Subcutaneous adipose tissue (tissue), 4 donors: ENCODE results near the gene RHEB. TPM values are rescaled to one million over a fixed set of nuclear protein-coding genes. Genes with fewer than 3 reads are reported as not detected.

Experiments
- total RNA-seq, 4 donors: library from RNA; depleted of rRNA; stranded (reverse); fragments of >200 nt; gene quantifications; one replicate each; pipeline ENCODE4 v1.1.0, GENCODE V29; 2016
- TF ChIP-seq, protein P1 (sequence below): fragments of 450-650 bp; IDR thresholded peaks from one replicate; pipeline ENCODE4 v1.5.1; 2016; ENCODE audit warnings: low read depth, mild to moderate bottlenecking, control low read depth, antibody characterized with exemption, moderate library complexity

Gene RHEB
- total RNA-seq, 4 donors from 2014 or later: 98.1 to 132 (median 106) TPM

DNA sequence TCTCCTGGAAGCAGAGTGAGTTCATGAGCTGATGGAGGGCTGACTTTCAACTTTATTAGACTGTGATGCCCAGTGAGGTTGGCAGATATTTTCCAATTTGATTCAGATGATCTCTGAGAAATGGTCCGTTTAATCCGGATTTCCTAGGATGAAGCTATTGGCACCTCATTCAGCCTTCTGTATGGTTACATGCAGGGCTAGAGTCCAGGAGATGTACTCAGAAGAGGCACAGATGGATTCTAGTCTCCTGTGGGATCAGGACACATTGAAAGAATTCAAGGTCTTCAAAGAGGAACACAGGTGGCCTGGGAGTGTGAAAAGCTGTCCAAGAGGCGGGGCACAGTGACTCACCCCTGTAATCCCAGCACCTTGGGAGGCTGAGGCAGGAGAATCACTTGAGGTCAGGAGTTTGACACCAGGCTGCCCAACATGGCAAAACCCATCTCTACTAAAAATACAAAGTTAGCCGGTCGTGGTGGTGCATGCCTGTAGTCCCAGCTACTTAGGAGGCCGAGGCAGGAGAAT lies 23.0 kb upstream of the RHEB start:
- TF ChIP-seq, protein P1, sequence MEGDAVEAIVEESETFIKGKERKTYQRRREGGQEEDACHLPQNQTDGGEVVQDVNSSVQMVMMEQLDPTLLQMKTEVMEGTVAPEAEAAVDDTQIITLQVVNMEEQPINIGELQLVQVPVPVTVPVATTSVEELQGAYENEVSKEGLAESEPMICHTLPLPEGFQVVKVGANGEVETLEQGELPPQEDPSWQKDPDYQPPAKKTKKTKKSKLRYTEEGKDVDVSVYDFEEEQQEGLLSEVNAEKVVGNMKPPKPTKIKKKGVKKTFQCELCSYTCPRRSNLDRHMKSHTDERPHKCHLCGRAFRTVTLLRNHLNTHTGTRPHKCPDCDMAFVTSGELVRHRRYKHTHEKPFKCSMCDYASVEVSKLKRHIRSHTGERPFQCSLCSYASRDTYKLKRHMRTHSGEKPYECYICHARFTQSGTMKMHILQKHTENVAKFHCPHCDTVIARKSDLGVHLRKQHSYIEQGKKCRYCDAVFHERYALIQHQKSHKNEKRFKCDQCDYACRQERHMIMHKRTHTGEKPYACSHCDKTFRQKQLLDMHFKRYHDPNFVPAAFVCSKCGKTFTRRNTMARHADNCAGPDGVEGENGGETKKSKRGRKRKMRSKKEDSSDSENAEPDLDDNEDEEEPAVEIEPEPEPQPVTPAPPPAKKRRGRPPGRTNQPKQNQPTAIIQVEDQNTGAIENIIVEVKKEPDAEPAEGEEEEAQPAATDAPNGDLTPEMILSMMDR: no peak

DNA sequence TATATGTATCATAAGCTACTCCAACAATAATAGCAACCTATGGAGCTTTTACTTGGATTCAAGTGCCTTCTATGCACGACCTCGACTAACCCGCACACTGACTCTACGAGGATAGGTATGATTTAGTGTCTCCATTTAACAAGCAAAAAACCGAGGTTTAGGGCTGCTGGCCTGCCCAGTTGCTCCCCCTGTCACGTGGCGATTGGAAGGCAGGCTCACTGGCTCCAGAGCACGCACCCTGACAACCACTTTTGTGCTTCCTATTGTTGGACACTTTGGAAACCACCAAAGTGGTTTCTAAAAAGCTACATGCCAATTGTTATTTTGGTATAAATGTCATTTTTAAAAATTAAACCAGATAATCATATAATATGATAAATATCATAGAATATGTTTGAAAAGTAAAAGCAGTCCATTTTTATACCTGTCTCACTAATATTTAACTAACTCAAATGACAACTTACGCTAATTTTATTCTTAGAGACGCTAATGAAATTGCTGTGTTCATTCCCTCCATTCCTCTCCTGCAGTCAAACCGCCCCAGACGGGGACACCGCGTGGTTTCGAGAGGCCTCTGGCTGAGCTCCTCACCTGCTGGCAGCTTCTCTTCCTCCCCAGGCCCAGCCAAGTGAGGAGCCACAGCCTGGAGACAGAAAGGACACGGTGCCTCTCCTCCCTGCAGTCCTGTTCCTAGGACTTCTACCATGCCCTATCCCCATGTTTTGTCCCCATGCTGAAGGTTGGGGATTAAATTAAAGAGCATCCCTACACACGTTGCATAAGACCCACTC lies 22.2 kb upstream of the RHEB start:
- TF ChIP-seq, protein P1: no peak

DNA sequence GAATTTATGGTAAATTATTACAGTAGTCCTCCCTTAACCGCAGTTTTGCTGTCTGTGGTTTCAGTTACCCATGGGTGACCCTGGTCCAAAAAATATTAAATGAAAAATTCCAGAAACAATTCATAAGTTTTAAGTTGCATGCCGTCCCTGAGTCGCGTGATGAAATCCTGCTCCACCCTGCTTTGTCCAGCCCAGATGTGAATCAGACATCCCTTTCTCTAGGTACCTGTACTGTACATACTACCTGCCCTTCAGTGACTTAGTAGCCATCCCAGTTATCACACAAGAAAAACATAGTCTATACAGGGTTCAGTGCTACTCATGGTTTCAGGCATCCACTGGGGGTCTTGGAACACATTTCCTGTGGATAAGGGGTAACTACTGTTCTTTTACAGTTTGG lies 20.5 kb upstream of the RHEB start:
- TF ChIP-seq, protein P1: no peak

DNA sequence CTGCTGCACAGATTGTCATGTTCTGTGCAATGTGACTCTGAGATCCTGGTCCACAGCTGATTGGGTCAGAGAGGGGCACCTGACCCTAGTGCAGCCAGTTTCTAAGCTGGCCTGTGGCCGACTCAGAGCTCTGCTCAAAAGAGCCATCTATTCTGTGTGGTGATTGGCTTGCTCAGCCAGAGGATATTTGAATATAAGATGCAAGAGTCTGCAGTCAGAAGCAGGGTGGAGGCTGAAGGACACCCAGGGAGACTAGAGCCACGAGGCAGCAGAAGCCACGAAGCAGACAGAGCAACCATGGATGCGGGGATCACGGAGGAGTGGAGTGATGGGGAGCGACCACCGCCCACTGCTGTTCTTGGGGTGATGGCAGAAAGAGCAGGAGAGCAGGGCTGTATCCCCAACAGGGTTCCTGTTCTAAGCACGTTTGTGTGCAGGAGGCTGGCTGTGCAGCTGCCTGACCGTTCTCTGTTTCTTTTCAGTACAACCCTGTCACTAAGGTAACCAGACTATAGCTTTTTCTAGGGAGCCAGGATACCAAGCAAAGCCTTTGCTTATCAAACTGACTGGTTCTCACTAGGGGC lies 19.5 kb upstream of the RHEB start:
- TF ChIP-seq, protein P1: no peak

DNA sequence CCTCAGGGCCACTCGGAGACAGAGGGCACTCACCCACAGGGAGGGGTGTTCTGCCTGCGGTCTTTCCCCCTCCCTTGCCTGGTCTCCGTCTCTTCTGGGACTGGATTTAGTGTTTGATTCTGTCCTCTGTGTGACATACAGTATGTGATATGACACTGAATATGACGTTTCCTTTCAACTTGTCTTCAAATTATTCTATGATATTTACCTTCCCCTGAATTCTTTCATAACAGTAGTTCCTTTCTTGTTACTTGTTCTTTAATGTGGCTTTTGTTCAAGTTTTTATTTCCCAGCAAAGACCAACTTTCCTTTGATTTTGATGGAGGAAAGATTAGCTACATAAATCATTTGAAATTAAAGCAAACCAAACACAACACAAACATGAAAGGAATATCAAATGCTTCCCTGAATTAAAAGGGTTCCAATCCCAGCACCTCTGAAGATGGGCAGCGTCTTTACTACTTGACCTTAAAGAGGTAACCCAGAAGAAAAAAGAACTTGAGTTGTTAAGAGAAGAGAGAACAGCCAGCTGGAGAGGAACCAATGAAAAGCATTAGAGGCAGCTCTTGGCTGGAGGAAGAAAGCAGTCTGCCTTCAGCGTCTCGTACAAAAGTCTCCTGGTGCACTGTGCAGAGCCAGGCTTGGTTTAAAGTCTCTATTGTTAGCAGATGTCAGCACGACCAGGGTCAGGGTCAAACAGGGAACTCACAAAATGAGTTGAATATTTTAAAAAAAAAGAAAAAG lies 18.3 kb upstream of the RHEB start:
- TF ChIP-seq, protein P1: no peak

DNA sequence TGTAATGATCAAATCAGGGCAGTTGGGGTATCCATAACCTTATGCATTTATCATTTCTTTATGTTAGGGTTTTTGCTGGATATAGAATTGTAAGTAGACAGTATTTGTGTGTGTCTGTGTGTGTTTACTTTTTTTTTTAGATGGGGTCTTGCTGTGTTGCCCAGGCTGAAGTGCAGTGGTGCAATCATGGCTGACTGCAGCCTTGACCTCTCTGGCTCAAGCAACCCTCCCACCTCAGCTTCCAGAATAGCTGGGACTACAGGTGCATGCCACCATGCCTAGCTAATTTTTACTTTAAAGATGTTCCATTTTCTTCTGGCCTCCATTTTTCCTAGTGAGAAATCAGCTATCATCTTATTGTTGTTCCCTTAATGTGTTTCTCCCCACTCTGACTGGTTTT lies 10.1 kb upstream of the RHEB start:
- TF ChIP-seq, protein P1: no peak

DNA sequence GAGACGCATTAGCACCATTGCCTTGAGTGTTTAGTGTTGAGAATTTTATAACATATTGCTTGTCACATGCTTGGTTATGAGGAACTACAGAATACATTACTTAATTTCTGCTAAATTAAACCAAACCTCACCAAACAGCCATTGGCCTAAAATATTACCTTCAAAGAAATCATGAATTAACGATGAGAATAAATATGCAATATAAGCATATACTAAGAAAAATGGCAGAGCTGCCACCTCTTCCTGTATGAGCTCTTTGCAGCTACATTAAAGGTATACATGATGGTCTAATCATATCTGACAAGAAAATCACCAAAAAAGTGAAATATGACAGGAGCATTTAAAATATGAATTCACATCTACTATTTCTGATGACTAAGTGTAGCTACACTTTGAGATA lies 5.2 kb upstream of the RHEB start:
- TF ChIP-seq, protein P1: no peak
